SK-N-SH (cell line): ENCODE measurements around the gene PEX5.

Experiments
- GABPA ChIP-seq: IDR thresholded peaks from 2 replicates; pipeline ENCODE4 v1.4.0; 2012; ENCODE audit warnings: low read depth, mild to moderate bottlenecking
- SIN3A ChIP-seq: IDR thresholded peaks from 2 replicates; pipeline ENCODE4 v1.6.1; 2012; ENCODE audit warnings: low read depth, mild to moderate bottlenecking, low read length, moderate library complexity, borderline replicate concordance
- TEAD4 ChIP-seq: IDR thresholded peaks from 2 replicates; pipeline ENCODE4 v1.4.0; 2012; ENCODE audit warnings: mild to moderate bottlenecking, borderline replicate concordance; ENCODE audit not compliant: insufficient read depth

GRCh38 chr12:7176595-7176994, 12.9 kb upstream of the PEX5 start:
- TF ChIP-seq GABPA (no peak), SIN3A (no peak), TEAD4 (no peak)
